ENCODE results near the gene AGPAT3. TPM values are rescaled to one million over a fixed set of nuclear protein-coding genes. Genes with fewer than 3 reads are reported as not detected.
"Not testable (repeated sequence)": the region's sequence is repeated elsewhere in the genome, so short reads cannot be mapped to it uniquely, and the experiment has no call there.

Gene AGPAT3
- total RNA-seq, 2 experiments from 2014 or later = 101 to 102 TPM

- H3K4me3 Mint-ChIP-seq = no peak overlapping the region
- peak; percentile 39 for DNase-seq
- H3K27ac Mint-ChIP-seq = peak overlapping the region; percentile 26
- no peaks in the 10 kb centered on the region for H3K27me3 Mint-ChIP-seq
- CTCF ChIA-PET = interaction anchor here (0.7 to 1.4 kb wide), 3 partner anchors 9 to 53 kb away, joined by 3 to 9 read pairs (median 4); no protein-coding TSS in a partner anchor
- POLR2A ChIA-PET = interaction anchor here (1.1 to 2.5 kb wide), 3 partner anchors 9 to 94 kb away, joined by 4 to 8 read pairs (median 5); no protein-coding TSS in a partner anchor
- peaks cover 57% of the 10 kb centered on the region for H3K4me1 Mint-ChIP-seq
- peaks cover 30% of the 10 kb centered on the region for H3K36me3 Mint-ChIP-seq (ENCODE audit: low read depth)
- H3K9me3 Mint-ChIP-seq = no peaks in the 10 kb centered on the region
Observed at GRCh38 chr21:43884012-43884860, 19.2 kb downstream of the AGPAT3 start.

- POLR2A ChIA-PET = interaction anchor here (1.9 to 2.5 kb wide), 2 partner anchors 8 to 30 kb away, joined by 4 to 8 read pairs; no protein-coding TSS in a partner anchor
Observed at GRCh38 chr21:43884861-43885417, 19.9 kb downstream of the AGPAT3 start.

GRCh38 chr21:43885721-43886120 is 20.7 kb downstream of the AGPAT3 start:
- H3K4me1 Mint-ChIP-seq = peaks cover 50% of the 10 kb centered on the region
- H3K9me3 Mint-ChIP-seq = no peaks in the 10 kb centered on the region
- H3K4me3 Mint-ChIP-seq = no peak overlapping the region
- H3K27me3 Mint-ChIP-seq = no peaks in the 10 kb centered on the region
- ChIA-PET POLR2A (no interaction called here), CTCF (no interaction called here)
- no peak overlapping the region for H3K27ac Mint-ChIP-seq
- peaks cover 32% of the 10 kb centered on the region for H3K36me3 Mint-ChIP-seq (ENCODE audit: low read depth)
- DNase-seq = no peak

More at GRCh38 chr21:43884861-43885417, 19.9 kb downstream of the AGPAT3 start:
- H3K9me3 Mint-ChIP-seq = no peaks in the 10 kb centered on the region
- no peak for DNase-seq
- peaks cover 30% of the 10 kb centered on the region for H3K36me3 Mint-ChIP-seq (ENCODE audit: low read depth)
- no peaks in the 10 kb centered on the region for H3K27me3 Mint-ChIP-seq
- H3K4me1 Mint-ChIP-seq = peaks cover 56% of the 10 kb centered on the region
- no peak overlapping the region for H3K4me3 Mint-ChIP-seq
- no peak overlapping the region for H3K27ac Mint-ChIP-seq
- CTCF ChIA-PET = interaction anchor here (1.4 kb wide), 1 partner anchor 52 kb away, joined by 4 read pairs; no protein-coding TSS in a partner anchor

GRCh38 chr21:43886565-43886964 is 21.5 kb downstream of the AGPAT3 start:
- ChIA-PET CTCF (no interaction called here), POLR2A (no interaction called here)
- peaks cover 44% of the 10 kb centered on the region for H3K4me1 Mint-ChIP-seq
- H3K27ac Mint-ChIP-seq = no peak overlapping the region
- no peaks in the 10 kb centered on the region for H3K9me3 Mint-ChIP-seq
- DNase-seq = no peak
- H3K36me3 Mint-ChIP-seq (ENCODE audit: low read depth) = peaks cover 30% of the 10 kb centered on the region
- H3K4me3 Mint-ChIP-seq = no peak overlapping the region
- no peaks in the 10 kb centered on the region for H3K27me3 Mint-ChIP-seq

DNA sequence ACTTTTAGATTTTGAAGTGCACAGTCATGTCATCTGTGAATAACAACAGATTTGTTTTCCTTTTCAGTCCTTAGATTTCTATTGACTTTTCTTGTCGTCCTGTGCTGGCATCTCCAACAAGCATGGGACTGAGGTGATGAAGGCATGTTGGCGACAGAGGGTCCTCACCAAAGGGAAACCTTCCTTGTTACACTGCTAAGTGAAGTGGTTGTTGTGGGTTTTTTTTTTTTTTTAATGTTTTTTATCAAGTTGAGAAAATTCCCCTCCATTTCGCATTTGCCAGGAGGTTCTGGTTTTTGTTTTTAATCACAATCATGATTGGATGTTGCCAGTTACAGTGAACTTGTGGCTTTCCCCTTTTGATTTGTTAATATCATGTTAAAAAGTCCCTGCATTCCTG is 24.0 kb downstream of the AGPAT3 start:
- ChIA-PET CTCF (no interaction called here), POLR2A (no interaction called here)
- Mint-ChIP-seq H3K4me1 (peaks cover 48% of the 10 kb centered on the region), H3K27me3 (no peaks in the 10 kb centered on the region), H3K36me3 (ENCODE audit: low read depth) (peaks cover 42% of the 10 kb centered on the region), H3K9me3 (no peaks in the 10 kb centered on the region), H3K4me3 (no peak overlapping the region), H3K27ac (no peak overlapping the region)
- DNase-seq = no peak

- no peak overlapping the region for H3K27ac Mint-ChIP-seq
- no peak for DNase-seq
- H3K4me3 Mint-ChIP-seq = no peak overlapping the region
- no peaks in the 10 kb centered on the region for H3K9me3 Mint-ChIP-seq
- H3K4me1 Mint-ChIP-seq = peaks cover 49% of the 10 kb centered on the region
- POLR2A ChIA-PET = no interaction called here
- no peaks in the 10 kb centered on the region for H3K27me3 Mint-ChIP-seq
- CTCF ChIA-PET = no interaction called here
- H3K36me3 Mint-ChIP-seq (ENCODE audit: low read depth) = peaks cover 42% of the 10 kb centered on the region
Observed at GRCh38 chr21:43890042-43890441, 25.0 kb downstream of the AGPAT3 start.

GRCh38 chr21:43892334-43892733 is 27.3 kb downstream of the AGPAT3 start:
- H3K4me1 Mint-ChIP-seq = peaks cover 39% of the 10 kb centered on the region
- H3K9me3 Mint-ChIP-seq = no peaks in the 10 kb centered on the region
- peak overlapping the region; percentile 73 for H3K27ac Mint-ChIP-seq
- H3K4me3 Mint-ChIP-seq = no peak overlapping the region
- H3K36me3 Mint-ChIP-seq (ENCODE audit: low read depth) = peaks cover 29% of the 10 kb centered on the region
- CTCF ChIA-PET = interaction anchor here (0.6 to 1.6 kb wide), 8 partner anchors 8 to 1102 kb away, joined by 3 to 9 read pairs (median 3); no protein-coding TSS in a partner anchor
- POLR2A ChIA-PET = interaction anchor here (0.7 to 2.6 kb wide), 7 partner anchors 8 to 1488 kb away, joined by 3 to 9 read pairs (median 5); no protein-coding TSS in a partner anchor
- no peak for DNase-seq
- H3K27me3 Mint-ChIP-seq = no peaks in the 10 kb centered on the region

GRCh38 chr21:43892984-43893535 is 28.0 kb downstream of the AGPAT3 start:
- H3K36me3 Mint-ChIP-seq (ENCODE audit: low read depth) = peaks cover 33% of the 10 kb centered on the region
- ChIA-PET POLR2A (interaction anchor here (0.7 to 2.6 kb wide), 8 partner anchors 9 to 73 kb away, joined by 3 to 9 read pairs (median 5); no protein-coding TSS in a partner anchor), CTCF (interaction anchor here (0.9 to 1.6 kb wide), 8 partner anchors 9 to 84 kb away, joined by 3 to 9 read pairs (median 3); no protein-coding TSS in a partner anchor)
- H3K4me3 Mint-ChIP-seq = peak overlapping the region; percentile 18
- no peaks in the 10 kb centered on the region for H3K27me3 Mint-ChIP-seq
- peaks cover 38% of the 10 kb centered on the region for H3K4me1 Mint-ChIP-seq
- H3K9me3 Mint-ChIP-seq = no peaks in the 10 kb centered on the region
- DNase-seq = no peak
- peak overlapping the region; percentile 73 for H3K27ac Mint-ChIP-seq

- POLR2A ChIA-PET = interaction anchor here (0.7 to 2.6 kb wide), 7 partner anchors 10 to 74 kb away, joined by 3 to 9 read pairs (median 5); no protein-coding TSS in a partner anchor
- H3K27me3 Mint-ChIP-seq = no peaks in the 10 kb centered on the region
Observed at GRCh38 chr21:43893536-43894205, 28.6 kb downstream of the AGPAT3 start.

DNA sequence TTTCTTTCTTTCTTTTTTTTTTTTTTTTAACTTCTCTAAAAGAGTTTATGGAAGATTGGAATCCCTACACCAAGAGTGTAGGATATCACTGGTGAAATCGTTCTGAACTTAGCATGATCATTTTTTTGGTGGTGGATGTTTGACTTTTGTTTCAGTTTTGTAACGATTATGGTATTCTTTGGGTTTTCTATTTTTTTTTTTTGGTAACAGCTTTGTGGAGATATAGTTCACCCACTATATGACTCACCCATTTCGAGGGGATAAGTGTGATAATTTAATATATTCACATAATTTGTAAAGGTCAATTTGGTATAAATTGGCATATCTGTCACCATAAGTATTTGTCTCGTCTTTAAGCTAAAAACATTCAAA is 29.2 kb downstream of the AGPAT3 start:
- H3K27ac Mint-ChIP-seq = peak overlapping the region; percentile 73
- no peaks in the 10 kb centered on the region for H3K9me3 Mint-ChIP-seq
- ChIA-PET CTCF (interaction anchor here (0.9 to 1.5 kb wide), 3 partner anchors 20 to 84 kb away, joined by 3 to 4 read pairs (median 3); no protein-coding TSS in a partner anchor), POLR2A (interaction anchor here (1.9 to 2.6 kb wide), 3 partner anchors 10 to 26 kb away, joined by 5 to 8 read pairs (median 8); no protein-coding TSS in a partner anchor)
- peaks cover 35% of the 10 kb centered on the region for H3K36me3 Mint-ChIP-seq (ENCODE audit: low read depth)
- H3K27me3 Mint-ChIP-seq = no peaks in the 10 kb centered on the region
- DNase-seq = no peak
- peak overlapping the region; percentile 18 for H3K4me3 Mint-ChIP-seq
- H3K4me1 Mint-ChIP-seq = peaks cover 40% of the 10 kb centered on the region

More at GRCh38 chr21:43893536-43894205, 28.6 kb downstream of the AGPAT3 start:
- Mint-ChIP-seq H3K36me3 (ENCODE audit: low read depth) (peaks cover 32% of the 10 kb centered on the region), H3K27ac (peak overlapping the region; percentile 73), H3K4me3 (peak overlapping the region; percentile 18), H3K9me3 (no peaks in the 10 kb centered on the region), H3K4me1 (peaks cover 40% of the 10 kb centered on the region)
- CTCF ChIA-PET = interaction anchor here (0.9 to 1.6 kb wide), 5 partner anchors 10 to 83 kb away, joined by 3 to 9 read pairs (median 3); no protein-coding TSS in a partner anchor
- peak; percentile 54 for DNase-seq

- Mint-ChIP-seq H3K4me3 (no peak overlapping the region), H3K9me3 (no peaks in the 10 kb centered on the region), H3K4me1 (peaks cover 39% of the 10 kb centered on the region), H3K36me3 (ENCODE audit: low read depth) (peaks cover 35% of the 10 kb centered on the region), H3K27ac (no peak overlapping the region), H3K27me3 (no peaks in the 10 kb centered on the region)
- no peak for DNase-seq
- POLR2A ChIA-PET = no interaction called here
- CTCF ChIA-PET = no interaction called here
Observed at GRCh38 chr21:43895196-43895595, 30.2 kb downstream of the AGPAT3 start.

- CTCF ChIA-PET, H3K27ac Mint-ChIP-seq: not testable (repeated sequence)
Observed at GRCh38 chr21:43896696-43897299, 31.8 kb downstream of the AGPAT3 start.

More at GRCh38 chr21:43896696-43897299, 31.8 kb downstream of the AGPAT3 start:
- H3K9me3 Mint-ChIP-seq, H3K4me3 Mint-ChIP-seq, H3K27me3 Mint-ChIP-seq, POLR2A ChIA-PET, DNase-seq: not testable (repeated sequence)
- Mint-ChIP-seq H3K36me3 (ENCODE audit: low read depth) (peaks cover 45% of the 10 kb centered on the region), H3K4me1 (peaks cover 39% of the 10 kb centered on the region)
